HG03108 (cell line): ENCODE measurements around the gene MEGF6.

Experiments used
- ATAC-seq: cut with Tn5 transposase; IDR thresholded peaks from one replicate; pipeline ENCODE4 v1.9.1; 2021; ENCODE audit warnings: moderate library complexity; ENCODE audit not compliant: unreplicated experiment

Gene MEGF6

DNA sequence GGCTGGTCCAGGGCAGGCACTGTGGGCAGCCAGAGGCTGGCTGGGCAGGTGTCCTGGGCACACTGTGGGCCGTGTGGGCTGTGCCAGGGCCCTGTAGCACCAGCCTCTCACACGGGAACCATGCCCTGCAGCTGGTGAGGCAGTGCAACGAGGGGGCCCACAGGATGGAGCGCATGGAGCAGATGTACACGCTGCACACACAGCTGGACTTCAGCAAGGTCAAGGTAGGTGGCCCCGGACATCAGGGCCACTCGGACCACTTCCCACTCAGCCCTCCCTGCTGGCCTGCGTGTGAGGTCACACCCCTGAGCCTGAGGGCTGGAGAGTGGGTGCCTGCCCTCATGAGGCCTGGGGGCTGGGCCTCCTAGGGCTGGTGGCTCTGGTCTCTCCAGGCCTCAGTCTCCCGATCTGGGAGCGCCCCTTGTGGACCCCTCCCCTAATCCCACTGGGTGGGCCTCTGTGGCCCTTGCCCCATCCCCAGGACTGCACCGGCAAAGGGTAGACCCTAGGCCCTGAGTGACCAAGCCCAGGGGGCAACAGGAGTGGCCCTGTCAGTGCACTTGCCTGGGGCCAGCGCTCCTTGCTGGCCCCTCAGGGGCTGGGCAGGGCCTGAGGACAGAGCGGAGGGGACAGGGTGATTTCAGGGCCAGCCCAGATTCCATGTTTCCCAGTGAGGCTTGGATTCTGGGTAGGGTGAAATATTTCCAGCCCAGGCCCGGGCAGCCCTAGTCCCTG is 135.3 kb downstream of the MEGF6 start:
- ATAC-seq, result no peak

DNA sequence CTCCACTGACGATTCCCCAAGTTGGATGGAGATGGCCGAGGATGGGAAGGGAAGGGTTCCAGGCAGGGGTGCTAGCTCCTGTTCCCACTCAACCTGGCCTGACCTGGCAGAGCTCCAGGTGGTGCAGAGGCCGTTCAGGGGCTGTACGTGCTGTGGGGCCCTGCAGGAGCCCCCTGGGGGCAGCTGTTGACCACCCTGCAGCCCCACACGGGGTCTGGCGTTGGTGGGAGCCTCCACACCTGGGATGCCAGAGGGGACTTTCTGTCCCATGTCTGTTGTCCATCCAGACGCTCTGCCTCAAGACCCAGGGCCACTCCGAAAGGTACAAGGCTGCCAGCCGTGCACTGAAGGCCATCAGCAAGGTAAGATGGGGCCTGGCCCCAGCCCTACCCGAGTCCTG is 136.9 kb downstream of the MEGF6 start:
- ATAC-seq, result no peak

DNA sequence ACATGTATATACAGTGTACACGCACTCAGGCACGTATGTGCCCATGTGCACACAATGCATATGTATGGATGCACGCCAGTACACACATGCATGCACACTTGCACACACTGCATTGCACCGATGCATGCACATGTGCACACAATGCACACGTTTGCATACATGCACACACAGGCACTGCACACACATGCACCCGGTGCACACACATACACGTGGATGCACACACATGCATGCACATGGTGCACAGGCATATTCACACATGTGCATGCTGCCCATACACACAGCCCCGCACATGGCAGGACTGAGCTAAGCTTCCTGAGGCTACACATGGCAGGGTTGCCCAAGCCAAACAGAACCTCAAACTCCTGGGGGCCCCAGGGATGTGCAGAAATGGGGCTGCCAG is 137.3 kb downstream of the MEGF6 start:
- ATAC-seq, result no peak

DNA sequence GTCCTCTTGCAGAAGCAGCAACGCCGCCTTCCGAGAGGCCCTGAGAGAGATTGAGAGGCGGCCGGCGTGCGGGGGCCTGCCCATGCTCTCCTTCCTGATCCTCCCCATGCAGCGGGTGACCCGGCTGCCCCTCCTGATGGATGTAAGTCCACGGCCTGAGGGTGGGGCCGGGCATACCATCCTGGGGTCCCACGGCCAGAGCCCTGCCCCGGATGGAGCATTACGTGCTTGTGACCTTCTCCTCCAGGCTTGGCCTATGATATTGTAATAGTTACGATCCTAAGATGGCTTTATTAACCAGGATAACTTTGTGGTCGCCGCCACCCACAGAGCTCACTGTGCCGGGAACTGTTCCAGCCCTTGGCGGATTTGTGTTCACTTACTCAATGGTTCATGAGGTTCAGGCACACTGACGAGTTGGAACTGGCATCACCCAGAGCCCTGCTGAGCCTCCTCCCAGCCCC is 137.9 kb downstream of the MEGF6 start:
- ATAC-seq, result no peak

DNA sequence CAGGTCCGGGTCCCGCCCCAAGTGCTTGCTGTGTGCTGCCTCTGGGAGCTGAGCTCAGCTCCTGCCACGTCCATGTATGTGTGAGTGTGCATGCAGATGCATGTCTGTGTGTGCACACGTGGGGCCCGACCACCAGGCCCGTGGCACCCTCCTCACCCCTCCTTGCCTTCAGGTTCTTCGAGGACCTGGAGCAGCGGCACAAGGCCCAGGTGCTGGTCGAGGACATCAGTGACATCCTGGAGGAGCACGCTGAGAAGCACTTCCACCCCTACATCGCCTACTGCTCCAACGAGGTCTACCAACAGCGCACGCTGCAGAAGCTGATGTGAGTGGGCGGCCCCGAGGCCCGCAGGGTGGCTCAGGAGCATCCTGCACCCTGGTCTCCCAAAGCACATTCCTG is 138.4 kb downstream of the MEGF6 start:
- no peak for ATAC-seq

DNA sequence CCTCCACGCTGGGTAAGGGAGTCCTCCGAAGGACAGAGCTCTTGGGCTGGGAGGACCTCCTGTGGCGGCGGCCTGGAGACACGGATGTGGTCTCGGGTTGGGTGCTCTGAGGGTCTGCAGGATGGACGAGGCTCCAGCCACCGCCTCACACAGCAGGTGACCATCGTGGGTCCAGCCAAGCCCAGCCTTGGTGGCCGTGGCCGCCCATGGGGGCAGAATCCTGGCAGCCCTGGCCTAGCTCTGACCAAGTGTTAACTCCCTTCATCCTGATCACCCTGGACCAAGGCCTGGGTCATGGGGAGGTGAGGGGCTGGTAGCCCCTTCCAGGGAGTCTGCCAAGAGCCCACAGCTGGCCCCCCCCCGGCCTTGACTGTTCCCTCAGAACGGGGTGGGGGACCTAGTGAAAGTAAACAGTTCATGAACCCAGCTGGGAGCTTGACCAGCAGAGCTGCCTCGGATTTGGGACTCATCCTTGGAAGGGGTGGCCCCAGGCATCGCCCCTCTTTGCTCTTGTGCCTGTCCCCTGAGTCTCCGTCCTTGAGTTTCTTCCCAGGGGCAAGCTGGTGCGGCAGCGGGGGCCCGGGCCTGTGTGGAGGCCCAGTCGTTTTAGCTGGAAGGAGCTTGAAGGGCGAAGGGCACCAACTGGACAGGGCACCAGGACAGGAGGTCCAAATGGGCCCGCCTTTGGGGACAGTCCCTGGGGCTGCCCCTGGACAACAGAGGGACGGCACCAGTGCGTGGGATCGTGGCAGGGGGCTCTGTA is 139.0 kb downstream of the MEGF6 start:
- ATAC-seq, result no peak

DNA sequence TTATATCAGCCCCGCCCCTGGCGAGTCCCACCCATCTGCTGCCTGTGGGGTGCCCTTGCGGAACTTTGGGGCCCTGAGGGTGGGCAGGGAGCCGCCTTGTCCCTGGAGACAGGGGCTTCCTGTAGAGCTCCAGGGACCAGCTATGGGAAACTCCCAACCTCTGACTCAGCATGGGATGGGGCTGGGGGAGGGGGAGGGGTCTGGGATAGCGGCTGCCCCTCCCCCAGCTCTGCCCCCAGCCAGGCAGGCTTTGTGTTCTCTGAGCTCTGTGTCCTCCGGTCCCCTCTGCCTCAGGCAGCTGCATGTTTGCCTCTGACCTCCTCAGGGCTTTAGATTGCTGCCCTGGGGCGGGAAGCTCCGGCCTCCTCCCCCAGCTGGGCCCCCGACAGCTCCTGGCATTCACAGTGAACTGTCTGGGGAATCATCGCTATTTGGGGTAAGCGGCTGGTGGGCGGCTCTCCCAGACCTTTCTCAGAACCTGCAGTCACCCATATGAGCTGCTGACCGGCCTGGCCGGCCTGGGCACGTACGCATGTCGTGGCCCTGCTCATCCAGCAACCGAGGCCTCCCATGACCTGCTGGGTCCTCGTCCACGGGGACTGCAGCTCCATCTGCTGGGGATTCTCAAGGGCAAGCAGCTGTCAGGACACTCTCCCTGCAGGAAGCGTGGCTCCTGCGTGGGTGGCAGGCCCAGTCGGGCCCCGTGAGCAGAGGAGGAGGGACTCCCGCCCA is 139.8 kb downstream of the MEGF6 start:
- ATAC-seq, result no peak

DNA sequence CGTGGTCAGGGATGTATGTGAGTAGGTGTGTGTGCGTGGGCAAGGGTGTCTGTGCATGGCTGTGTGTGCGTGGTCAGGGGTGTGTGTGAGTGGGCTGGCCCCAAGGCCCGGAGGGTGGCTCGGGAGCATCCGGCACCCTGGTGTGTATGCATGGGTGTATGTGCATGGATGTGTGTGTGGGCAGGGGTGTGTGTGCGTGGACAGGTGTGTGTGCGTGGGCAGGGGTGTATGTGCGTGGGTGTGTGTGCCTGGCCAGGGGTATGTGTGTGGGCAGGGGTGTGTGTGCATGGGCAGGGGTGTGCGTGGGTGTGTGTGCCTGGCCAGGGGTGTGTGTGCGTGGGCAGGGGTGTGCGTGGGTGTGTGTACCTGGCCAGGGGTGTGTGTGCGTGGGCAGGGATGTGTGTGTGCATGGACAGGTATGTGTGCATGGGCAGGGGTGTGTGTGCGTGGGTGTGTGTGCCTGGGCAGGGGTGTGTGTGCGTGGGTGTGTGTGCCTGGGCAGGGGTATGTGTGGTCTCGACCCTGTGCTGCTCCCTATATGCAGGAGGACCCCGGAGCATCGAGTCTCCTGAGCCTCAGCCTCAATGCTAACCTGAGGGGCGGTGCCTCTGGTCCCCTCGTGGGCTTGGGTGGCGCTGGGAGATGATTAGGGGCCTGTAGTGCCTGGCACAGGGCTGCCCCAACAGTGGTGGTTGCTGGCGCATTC is 140.5 kb downstream of the MEGF6 start:
- no peak for ATAC-seq

DNA sequence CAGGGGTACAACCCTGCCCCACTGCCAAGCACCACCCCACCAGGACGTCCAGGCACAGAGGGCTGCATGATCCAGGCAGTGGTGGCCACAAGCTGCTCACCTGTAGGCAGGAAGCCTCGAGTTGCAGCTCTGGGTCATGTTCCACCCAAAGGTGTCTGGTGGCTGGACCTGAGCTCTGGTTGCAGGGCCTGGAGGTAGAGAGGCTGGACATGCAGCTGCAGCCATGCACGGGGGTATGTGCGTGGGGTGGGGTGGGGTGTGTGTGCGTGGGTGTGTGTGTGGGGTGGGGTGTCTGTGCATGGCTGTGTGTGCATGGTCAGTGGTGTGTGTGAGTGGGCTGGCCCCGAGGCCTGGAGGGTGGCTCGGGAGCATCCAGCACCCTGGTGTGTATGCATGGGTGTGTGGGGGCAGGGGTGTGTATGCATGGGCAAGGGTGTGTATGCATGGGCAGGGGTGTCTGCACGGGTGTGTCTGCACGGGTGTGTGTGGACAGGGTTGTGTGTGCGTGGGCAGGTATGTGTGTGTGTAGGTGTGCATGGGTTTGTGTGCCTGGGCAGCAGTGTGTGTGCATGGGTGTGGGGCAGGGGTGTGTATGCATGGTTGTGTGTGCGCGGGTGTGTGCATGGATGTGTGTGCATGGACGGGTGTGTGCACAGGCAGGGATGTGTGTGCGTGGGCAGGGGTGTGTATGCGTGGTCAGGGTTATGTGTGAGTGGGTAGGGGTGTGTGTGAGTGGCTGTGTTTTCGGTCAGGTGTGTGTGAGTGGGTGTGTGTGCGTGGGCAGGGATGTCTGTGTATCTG is 141.3 kb downstream of the MEGF6 start:
- ATAC-seq, result no peak

DNA sequence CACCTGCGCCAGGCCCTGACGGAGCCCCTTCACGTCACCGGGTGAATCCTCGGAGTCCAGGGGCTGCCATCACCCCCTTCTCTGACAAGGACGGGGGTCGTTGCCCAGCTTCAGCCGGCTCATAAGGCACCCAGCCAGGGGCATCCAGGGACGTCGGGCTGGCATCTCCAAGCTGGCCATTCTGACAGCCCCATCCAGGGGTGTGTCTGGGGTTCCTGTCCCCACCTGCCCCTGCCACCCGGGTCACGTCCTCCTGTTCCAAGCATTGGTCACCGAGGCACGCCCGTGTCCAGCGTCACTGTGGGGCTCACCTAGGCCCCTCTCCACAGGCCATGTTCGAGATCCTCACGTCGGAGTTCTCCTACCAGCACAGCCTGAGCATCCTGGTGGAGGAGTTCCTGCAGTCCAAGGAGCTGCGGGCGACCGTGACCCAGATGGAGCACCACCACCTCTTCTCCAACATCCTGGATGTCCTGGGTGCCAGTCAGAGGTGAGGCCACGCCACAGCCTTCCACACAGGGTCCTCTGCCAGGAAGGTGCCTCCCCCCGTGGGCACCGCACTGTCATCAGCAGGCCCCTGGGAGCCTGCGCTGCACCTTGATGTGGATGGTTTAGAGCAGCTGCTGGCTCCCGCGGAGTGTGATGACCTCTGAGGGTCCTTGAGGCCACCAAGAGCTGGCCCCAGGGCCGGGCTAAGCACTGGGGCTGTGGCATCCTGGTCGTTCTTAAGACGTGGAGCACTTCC is 142.0 kb downstream of the MEGF6 start:
- no peak for ATAC-seq

DNA sequence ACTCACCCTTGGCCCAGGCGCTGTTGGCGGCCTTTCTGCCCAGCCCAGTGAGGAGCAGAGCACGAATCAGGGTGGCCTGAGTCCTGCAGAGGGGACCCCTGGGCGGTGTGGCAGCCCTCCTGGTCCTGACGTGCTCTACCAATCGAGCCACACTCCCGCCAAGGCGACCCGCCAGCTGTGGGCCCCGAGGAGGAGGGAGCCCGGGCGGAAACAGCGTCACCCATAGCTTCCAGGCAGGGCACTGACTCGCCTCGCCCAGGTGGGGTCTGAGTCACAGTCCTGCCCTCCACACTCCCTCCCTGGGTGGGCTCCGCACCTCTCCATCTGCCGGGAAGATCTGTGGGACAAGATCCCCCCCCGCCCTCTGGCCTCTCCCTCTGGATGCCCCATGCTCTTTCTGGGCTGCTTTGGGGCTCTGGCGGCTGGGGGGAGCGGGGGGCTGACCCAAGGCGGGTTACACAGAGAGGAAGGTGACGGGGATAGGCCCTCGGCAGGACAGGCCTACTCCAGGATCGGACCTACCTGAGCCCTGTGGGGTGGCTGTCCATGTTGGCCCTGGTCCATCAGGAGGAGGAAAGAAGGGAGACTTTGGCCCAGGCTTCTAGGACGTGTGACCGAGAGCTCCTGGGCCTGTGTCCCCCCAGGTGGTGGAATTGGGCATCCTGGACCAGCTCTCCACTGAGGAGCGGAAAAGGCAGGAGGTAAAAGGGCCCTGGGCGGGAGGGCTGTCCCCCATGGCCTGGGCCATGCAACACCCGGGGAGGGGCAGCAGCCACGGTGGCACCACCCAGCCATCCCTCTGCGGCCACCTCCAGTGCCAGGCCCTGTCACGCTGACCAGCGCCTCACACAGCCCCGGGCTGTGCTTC is 142.8 kb downstream of the MEGF6 start:
- ATAC-seq, result no peak

DNA sequence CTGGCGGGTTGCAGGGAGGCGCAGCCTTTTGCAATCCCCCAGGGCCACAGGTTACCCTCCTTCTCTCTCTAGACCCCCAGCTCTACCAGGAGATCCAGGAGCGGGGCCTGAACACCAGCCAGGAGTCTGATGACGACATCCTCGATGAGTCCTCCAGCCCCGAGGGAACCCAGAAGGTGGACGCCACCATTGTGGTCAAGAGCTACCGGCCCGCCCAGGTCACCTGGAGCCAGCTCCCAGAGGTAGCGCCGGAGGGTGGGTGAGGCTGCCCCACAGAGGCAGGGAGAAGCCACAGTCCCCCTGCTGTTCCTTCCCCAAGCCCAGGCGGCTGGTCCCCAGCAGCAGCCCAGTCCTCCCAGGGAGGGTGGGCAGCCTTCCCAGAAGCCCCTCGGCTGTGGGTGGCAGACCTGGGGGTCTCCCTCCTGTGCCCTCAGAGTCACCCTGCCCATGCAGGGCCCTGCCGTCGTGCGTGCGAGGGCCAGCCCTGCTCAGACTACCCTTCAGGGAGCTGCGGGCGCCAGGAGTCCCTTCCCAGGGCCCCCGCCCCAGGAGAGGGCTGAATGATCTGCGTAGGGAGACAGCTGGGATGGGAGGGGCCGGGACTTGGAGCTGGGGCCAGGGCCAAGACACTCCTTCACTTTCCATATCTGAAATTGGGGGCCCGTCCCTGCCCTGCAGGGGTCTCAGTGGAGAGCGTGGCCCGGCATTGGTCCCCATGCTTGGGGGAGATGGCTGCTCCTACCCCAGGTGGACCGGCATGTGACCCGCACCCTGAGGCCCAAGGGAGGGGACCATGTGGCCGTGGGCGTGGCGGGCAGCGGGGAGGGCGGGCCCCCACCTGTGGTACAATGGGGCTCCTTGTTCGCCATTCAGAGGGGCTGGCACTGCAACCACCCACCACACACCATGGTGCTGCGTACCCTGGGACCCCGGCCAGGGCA is 143.9 kb downstream of the MEGF6 start:
- ATAC-seq, result no peak

DNA sequence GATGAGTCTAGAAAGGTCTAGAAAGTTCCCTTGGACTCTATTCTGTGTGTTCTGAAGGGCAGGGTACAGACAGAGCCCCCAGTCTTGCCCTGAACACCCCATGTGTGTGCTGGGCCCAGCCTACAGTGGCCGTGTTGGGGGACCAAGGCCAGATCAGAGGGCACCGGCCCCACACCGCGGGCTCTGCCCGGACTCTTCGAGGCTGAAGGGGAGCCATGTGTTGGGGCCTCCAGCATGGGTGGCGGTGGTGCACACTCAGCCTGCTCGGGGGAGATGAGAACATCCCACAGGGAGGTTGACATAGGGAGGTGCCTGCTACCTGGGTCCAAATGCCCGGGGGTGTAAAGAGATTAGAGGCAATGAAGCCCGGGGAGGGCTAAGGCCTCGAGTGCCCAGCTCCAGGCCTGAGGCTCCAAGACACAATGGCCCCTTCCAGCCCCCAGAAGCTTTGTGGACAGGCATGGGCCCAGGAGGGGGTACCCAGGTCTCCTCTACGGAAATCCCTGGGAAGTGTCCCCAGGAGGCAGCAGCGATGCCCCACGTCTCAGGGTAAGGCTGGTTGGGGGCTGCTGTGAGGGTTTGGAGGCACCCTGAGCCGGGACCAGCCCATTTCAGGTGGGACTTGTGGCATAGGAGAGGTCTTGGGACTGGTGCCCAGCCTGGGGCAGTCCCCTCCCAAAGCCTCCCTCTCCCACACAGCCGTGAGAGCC is 144.8 kb downstream of the MEGF6 start:
- no peak for ATAC-seq

DNA sequence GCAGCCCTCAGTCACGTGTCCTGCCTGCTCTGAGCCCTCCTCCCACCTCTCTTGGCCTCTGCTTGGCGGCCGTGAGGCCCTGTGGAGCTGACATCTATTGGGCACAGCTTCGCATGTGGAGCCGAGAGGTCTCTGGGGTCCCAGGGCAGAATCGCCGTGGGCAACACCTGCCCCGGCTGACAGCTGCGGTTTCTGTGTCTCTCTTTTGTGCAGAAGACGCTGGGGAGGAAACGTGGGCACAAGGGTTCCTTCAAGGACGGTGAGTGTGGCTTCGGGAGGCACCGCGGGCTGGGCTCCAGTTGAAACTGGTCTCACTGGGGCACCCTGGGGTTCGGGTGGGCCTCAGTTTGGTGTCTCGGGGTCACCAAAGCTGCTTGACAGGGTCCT is 145.4 kb downstream of the MEGF6 start:
- ATAC-seq, result no peak

DNA sequence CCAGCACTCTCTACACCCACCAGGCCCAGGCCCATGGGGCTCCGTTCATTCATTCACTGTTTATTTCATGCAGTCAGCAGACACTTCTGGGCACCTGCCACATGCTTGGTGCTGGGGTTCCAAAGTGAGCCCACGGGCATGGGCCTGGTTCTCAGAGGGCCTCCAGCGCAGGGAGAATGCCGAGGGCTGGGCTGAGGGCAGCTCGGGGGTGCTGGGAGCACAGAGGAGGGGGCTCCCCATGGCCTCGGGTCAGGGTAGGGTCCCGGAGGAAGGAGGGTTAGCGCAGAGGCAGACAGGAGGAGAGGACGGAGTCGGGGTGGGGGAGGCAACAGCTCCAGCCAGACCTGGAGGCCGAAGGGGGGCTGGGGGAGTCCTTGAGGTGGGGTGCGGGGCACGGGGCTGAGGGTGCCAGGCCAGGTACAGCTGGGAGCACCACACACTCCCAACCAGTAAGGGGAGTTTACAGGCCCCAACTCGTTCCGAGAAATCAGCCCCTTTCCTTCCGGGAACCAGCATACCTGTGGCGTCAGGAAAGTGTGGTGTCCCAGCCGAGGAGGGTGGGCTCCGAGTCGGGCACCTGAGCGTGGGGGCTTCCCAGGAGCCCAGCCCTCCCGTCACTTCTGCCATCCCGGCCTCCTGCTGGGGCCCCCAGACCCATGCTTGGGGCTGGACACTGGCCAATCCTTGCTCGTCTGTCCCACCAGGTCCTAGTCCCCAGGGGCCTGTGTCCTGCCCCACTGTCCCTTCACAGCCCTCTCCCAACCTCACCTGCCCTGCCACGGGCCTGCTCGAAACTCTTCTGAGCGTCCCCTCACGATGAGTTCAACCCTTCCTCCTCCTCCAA is 146.0 kb downstream of the MEGF6 start:
- no peak for ATAC-seq

DNA sequence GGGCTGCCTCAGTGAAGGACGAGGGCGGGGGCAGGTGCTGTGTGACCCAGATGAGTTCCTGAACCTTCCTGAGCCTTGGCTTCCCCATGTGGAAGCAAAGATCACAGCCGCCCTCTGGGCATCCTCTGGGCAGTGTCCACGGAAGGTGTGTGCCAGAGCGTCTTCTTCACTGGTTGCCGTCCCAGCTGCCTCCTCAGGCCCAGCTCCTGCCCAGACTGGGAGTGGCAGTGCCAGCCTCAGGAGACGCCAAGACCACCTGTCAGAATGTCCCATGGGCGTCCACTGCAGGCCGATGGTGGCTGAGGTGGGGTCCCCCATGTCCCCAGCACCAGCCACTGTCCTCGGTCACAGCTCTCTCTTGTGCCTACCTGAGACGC is 146.7 kb downstream of the MEGF6 start:
- no peak for ATAC-seq
